DND-41 (cell line): ENCODE results near the gene GRM7.

Source experiments
- CTCF ChIP-seq: IDR thresholded peaks from 2 replicates; pipeline ENCODE4 v1.5.1; 2012; ENCODE audit warnings: borderline replicate concordance, low read length, moderate library complexity, mild to moderate bottlenecking; ENCODE audit not compliant: poor library complexity, severe bottlenecking; ENCODE audit errors: extremely low read depth
- EZH2 ChIP-seq: IDR thresholded peaks from 3 replicates; pipeline ENCODE4 v1.6.1; 2012; ENCODE audit warnings: borderline replicate concordance, low read depth, mild to moderate bottlenecking, moderate library complexity, low read length, inconsistent platforms; ENCODE audit not compliant: severe bottlenecking

GRCh38 chr3:7651274-7651673 lies 790.4 kb downstream of the GRM7 start:
- TF ChIP-seq CTCF (no peak), EZH2 (no peak)
